ENCODE results near the gene SRRM1.
A peak's percentile ranks its signal among the peaks of the same experiment; 100 is the strongest.

The SRRM1 gene, protein sequence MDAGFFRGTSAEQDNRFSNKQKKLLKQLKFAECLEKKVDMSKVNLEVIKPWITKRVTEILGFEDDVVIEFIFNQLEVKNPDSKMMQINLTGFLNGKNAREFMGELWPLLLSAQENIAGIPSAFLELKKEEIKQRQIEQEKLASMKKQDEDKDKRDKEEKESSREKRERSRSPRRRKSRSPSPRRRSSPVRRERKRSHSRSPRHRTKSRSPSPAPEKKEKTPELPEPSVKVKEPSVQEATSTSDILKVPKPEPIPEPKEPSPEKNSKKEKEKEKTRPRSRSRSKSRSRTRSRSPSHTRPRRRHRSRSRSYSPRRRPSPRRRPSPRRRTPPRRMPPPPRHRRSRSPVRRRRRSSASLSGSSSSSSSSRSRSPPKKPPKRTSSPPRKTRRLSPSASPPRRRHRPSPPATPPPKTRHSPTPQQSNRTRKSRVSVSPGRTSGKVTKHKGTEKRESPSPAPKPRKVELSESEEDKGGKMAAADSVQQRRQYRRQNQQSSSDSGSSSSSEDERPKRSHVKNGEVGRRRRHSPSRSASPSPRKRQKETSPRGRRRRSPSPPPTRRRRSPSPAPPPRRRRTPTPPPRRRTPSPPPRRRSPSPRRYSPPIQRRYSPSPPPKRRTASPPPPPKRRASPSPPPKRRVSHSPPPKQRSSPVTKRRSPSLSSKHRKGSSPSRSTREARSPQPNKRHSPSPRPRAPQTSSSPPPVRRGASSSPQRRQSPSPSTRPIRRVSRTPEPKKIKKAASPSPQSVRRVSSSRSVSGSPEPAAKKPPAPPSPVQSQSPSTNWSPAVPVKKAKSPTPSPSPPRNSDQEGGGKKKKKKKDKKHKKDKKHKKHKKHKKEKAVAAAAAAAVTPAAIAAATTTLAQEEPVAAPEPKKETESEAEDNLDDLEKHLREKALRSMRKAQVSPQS

DNA sequence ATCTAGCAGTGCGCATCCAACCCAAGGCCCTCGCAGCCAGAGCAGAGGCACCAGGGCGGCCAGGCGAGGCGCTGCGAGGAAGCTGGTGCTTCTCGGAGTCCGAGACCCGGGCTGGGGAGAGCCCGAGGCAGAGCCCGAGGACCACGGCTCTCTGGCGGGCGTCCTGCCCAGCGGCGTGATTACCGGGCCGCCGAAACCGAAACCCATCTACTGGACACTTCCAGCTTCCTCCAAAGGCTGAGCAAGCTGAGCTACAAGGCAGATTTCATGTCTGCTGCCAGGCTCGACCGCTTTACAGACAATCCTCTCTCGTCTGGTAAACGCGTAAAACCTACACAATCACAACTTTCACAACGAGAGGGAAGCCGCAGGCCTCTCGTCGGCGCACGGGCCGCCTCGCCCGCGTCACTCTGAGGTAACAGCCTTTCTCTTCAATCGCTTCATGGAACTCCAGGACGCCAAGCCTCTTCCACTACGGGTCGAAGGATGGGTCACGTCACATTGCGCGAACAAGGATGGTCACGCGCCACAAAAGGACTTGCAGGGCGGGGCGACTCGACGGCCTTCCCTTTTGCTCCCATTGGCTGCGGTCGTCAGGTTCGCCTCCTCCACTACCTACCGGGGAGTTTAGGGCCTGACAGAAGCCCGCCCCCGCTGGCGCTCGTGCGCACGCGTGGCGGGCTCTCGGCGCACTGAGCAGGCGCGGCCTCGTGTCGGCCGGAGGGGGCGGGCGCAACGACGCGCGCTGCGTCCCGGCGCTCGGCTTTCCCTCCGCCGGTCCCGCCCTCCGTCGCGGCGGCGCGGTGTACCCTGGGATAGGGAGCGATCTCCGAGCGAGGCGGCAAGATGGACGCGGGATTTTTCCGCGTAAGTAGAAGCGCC, at the start of gene SRRM1:
Gene SRRM1, plus strand, starts transcription at position 822 of the 882 bp plus-strand sequence. Its CDS starts 25 bp downstream, at position 847.
- peak within 1 kb of the TSS; percentile 98 for H3K4me3 ChIP-seq (ENCODE audit: low read length)
- peak; percentile 100 for DNase-seq (ENCODE audit: low read depth)
- TF ChIP-seq, protein P1, sequence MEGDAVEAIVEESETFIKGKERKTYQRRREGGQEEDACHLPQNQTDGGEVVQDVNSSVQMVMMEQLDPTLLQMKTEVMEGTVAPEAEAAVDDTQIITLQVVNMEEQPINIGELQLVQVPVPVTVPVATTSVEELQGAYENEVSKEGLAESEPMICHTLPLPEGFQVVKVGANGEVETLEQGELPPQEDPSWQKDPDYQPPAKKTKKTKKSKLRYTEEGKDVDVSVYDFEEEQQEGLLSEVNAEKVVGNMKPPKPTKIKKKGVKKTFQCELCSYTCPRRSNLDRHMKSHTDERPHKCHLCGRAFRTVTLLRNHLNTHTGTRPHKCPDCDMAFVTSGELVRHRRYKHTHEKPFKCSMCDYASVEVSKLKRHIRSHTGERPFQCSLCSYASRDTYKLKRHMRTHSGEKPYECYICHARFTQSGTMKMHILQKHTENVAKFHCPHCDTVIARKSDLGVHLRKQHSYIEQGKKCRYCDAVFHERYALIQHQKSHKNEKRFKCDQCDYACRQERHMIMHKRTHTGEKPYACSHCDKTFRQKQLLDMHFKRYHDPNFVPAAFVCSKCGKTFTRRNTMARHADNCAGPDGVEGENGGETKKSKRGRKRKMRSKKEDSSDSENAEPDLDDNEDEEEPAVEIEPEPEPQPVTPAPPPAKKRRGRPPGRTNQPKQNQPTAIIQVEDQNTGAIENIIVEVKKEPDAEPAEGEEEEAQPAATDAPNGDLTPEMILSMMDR (IDR thresholded peaks at IDR 0.05; ENCODE audit: insufficient read depth, low read depth, low read length, missing control alignments): no peak

DNA sequence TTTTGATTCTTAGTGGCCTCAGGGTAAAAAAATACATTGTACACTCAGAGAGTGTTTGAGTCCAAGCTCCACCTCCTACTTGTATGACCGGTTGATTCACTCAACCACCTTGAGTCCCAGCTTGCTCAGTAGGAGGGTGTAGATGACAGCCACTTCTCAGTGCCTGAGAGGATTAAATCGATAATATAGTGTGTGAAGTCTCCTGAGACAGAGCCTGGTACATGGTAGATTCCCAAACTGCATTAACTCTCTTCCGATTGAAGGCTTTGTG, 48.8 kb upstream of the SRRM1 start:
- peak; percentile 94 for DNase-seq (ENCODE audit: low read depth)
- H3K4me3 ChIP-seq (ENCODE audit: low read length): no peak overlapping the region
- TF ChIP-seq, protein P1 (IDR thresholded peaks at IDR 0.05; ENCODE audit: insufficient read depth, low read depth, low read length, missing control alignments): no peak

DNA sequence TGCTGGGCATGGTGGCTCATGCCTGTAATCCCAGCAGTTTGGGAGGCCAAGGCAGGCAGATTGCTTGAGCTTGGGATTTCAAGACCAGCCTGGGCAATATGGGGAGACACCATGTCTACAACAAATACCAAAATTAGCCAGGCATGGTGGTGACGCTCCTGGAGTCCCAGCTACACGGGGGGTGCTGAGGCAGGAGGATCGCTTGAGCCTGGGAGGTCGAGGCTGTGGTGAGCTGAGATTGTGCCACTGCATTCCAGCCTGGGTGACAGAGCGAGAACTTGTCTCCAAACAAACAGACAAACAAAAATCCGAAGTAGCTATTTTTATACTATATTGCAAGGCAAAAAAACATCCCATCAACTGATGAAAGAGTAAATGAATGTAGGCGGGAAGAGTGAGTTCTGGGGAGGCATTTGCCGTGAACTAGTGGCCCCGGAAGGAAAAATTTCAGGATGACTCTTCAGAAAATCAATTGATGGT, 46.7 kb upstream of the SRRM1 start:
- no peak overlapping the region for H3K4me3 ChIP-seq (ENCODE audit: low read length)
- no peak for DNase-seq (ENCODE audit: low read depth)
- TF ChIP-seq, protein P1 (IDR thresholded peaks at IDR 0.05; ENCODE audit: insufficient read depth, low read depth, low read length, missing control alignments): no peak

DNA sequence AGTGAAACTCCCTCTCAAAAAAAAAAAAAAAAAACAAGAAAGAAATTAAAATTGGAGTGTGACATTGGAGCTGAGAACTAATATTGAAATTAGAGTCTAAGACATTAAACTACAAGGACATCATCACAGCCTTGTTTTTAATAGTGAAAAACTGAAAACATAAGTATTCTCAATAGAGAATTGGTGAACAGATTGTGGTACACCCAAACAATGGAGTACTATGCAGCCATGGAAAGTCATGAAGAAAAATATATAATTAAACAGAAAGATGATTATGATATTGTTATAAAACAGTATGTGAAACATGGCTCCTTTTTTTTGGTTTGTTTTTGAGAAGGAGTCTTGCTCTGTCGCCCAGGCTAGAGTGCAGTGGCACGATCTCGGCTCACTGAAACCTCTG, 43.8 kb upstream of the SRRM1 start:
- TF ChIP-seq, protein P1 (IDR thresholded peaks at IDR 0.05; ENCODE audit: insufficient read depth, low read depth, low read length, missing control alignments): no peak
- DNase-seq (ENCODE audit: low read depth): no peak
- no peak overlapping the region for H3K4me3 ChIP-seq (ENCODE audit: low read length)

DNA sequence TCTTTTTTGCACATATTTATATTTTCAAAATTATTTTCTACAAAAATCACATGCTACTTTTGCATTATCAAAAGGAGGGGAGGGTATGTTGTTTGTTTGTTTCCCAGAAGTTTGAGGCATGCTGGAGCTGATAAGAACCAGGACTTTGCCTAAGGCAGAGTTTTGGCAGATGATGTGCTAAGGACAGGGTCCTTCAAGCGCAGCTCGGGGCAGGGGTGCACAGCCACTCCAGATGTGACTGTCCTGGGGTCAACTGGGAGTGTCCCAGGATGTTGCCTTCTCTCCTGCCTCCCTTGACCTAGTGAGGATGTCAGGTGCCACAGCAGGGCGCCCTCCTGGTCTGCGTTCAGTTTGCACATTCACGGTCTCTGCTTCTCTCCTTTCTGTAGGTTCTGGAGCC, 42.6 kb upstream of the SRRM1 start:
- no peak for DNase-seq (ENCODE audit: low read depth)
- TF ChIP-seq, protein P1 (IDR thresholded peaks at IDR 0.05; ENCODE audit: insufficient read depth, low read depth, low read length, missing control alignments): no peak
- H3K4me3 ChIP-seq (ENCODE audit: low read length): no peak overlapping the region

DNA sequence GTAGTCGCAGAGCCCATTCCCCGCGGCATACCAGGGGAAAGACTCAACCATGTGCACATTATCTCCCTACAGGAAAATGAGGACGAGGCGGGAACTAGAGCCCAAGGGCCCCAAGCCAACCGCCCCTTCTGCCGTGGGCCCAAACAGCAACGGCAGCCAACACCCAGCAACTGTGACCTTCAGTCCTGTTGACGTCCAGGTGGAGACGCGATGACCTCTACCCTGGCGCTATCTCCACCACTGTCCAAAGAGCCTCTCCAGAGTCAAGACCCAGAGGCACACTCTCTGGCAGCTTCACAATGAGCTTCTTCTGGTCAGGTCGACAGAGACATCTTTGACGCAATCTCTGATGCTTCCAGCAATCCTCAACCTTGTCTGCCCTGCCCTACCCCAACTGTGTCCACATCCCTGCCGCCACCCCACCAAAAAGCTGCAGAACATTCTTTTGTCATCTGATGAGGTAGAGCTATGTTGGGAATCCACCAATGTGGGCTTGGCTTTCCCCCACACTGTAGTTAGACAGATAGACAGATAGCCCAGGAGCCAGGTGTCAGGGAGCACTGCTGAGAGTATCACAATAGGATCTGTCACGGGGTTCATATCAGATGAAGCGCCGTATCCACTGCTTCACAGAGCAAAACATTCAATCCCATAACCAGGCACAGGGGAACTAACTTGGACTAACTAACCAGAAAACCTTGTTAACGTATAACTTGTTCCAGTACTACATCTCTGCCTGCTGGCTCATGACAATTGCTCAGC, 37.4 kb upstream of the SRRM1 start:
- TF ChIP-seq, protein P1 (IDR thresholded peaks at IDR 0.05; ENCODE audit: insufficient read depth, low read depth, low read length, missing control alignments): no peak
- H3K4me3 ChIP-seq (ENCODE audit: low read length): no peak overlapping the region
- DNase-seq (ENCODE audit: low read depth): no peak
